SK-N-SH (cell line): ENCODE results near the gene PPAN.

ENCODE experiments used
- EZH2phosphoT487 ChIP-seq: fragments of 200-600 bp; sonication (generic); IDR thresholded peaks from 2 replicates; pipeline ENCODE4 v1.6.1; 2017; ENCODE audit warnings: low read depth, mixed run types, mild to moderate bottlenecking, antibody characterized with exemption, moderate library complexity, borderline replicate concordance
- NRF1 ChIP-seq: IDR thresholded peaks from 2 replicates; pipeline ENCODE4 v1.6.1; 2012; ENCODE audit warnings: low read depth, mild to moderate bottlenecking, low read length

- TF ChIP-seq NRF1: no peak
- TF ChIP-seq EZH2phosphoT487: no peak
Measured at GRCh38 chr19:10122045-10122444, 15.9 kb downstream of the PPAN start.
